ENCODE results near the gene GID8. TPM values are rescaled to one million over a fixed set of nuclear protein-coding genes. Genes with fewer than 3 reads are reported as not detected.

Gene GID8
- total RNA-seq, 4 donors from 2014 or later: 30.4 to 57.0 (median 45.1) TPM

DNA sequence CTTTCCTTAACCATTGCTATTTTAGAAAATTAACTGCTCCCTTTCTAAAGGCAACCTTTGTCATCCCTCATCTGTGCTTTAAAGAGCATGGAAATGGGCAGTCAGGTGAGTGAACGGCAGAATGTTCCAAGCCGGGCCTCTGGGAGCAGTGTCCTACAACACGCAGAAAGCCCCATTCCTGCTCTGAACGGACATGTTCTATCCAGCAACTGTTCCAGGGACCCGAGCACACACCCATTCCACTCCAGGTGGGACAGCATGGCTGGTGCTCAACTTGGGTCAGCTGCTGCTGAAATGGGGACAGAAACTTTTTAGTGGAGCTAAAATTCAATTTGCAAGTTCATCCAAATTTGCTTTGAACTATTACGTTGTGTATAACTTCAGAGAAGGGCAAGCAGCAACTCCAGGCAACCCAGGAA is 38.3 kb upstream of the GID8 start:
- 2% methylated on average over 6 of the region's 6 CpGs for WGBS
- Histone ChIP-seq H3K27me3 (no peaks in the 10 kb centered on the region), H3K9me3 (no peaks in the 10 kb centered on the region), H3K27ac (no peak overlapping the region), H3K4me1 (peaks cover 39% of the 10 kb centered on the region), H3K36me3 (peaks cover 43% of the 10 kb centered on the region), H3K4me3 (no peak overlapping the region)
- TF ChIP-seq POLR2AphosphoS5 (IDR thresholded peaks at IDR 0.05) (no peak), EP300 (IDR thresholded peaks at IDR 0.05) (no peak), CTCF (IDR thresholded peaks at IDR 0.05) (no peak), POLR2A (IDR thresholded peaks at IDR 0.05) (no peak)
- DNase-seq (ENCODE audit: low spot score in 2 of 2): peak in 1 of 2 donors; percentile 65

DNA sequence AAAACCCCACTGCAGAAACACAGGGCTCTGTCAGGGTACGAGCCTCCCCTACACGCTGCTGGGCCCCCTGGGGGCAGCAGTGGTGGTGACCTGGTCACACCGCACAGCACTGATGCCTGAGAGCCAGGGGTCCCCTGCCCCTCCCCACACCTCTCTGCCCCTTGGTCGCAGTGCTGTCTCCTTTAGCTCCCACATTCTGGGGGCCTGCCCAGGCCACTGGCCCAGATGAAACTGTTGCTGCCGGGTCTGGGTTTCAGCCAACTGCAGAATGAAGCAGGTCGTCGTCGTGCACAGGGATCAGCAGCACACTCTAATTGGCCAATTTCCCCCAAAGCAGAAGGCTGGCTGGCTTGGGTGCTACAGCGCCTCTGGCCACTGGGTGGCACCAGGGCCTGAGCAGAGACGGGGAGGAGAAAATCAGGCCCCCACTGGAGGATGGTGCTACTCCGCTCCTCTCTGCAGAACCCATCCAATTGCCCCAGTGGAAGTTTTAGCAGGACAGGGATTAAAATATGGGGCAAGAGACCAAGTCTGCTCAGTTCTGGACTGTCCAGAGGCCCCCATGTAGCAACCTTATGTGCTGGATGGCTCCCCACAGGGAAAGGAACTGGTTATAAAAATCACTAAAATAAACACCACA is 37.8 kb upstream of the GID8 start:
- Histone ChIP-seq H3K4me3 (no peak overlapping the region), H3K27ac (peak overlapping the region; percentile 40), H3K9me3 (no peaks in the 10 kb centered on the region), H3K4me1 (peaks cover 39% of the 10 kb centered on the region), H3K27me3 (no peaks in the 10 kb centered on the region), H3K36me3 (peaks cover 47% of the 10 kb centered on the region)
- DNase-seq (ENCODE audit: low spot score in 2 of 2): peak in 1 of 2 donors; percentile 88
- WGBS: 0% methylated on average over 6 of the region's 11 CpGs
- TF ChIP-seq EP300 (IDR thresholded peaks at IDR 0.05) (no peak), CTCF (IDR thresholded peaks at IDR 0.05) (peak; percentile 89 to 94), POLR2AphosphoS5 (IDR thresholded peaks at IDR 0.05) (no peak), POLR2A (IDR thresholded peaks at IDR 0.05) (no peak)

DNA sequence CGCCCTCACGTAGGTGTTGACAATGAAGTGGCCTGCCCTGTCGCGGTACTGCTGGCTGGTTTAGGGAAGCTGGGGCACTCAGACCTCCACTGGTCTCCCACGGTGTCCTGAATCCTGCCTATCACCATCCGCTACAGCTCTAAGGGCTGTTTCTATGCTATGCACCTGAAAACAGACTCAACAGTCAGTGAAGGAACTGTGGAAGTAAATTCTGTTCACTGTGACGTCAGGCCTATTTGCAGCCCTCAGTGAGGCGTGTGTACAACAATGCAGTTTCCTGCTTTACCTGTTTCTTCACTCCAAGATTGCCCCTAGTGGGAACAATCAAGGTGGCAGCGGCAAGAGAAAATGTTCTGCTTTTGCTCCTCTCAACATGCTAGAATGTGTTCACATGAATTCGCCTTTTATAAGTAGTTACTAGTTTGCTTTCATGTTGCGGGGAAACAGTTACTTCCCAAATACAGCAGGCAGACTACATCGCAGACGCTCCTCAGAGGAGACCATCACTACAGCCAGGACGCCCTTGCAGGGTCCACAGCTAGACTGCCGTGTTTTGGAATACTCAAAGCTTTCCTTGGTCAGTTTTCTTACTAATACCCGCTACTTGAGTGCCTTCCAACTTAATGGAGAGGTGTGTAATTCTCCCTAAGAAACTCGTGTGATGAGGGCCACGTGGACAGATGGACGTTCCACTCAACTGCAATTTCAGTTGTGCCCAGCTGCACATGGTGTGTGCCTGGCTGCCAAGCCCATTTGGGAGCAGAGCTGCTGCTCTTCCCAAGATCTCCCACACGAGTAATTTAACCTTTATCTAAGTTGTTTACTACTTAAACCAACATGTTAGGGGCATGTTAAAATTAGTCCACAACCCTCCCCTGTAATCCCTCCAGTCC is 37.0 kb upstream of the GID8 start:
- peak in 1 of 2 donors; percentile 51 for DNase-seq (ENCODE audit: low spot score in 2 of 2)
- no peak overlapping the region for H3K4me3 ChIP-seq
- no peak for TF ChIP-seq EP300 (IDR thresholded peaks at IDR 0.05)
- TF ChIP-seq CTCF (IDR thresholded peaks at IDR 0.05): peak; percentile 14 to 20
- TF ChIP-seq POLR2AphosphoS5 (IDR thresholded peaks at IDR 0.05): no peak
- WGBS: 47% methylated on average over 20 of the region's 20 CpGs
- H3K9me3 ChIP-seq: no peaks in the 10 kb centered on the region
- H3K36me3 ChIP-seq: peaks cover 50% of the 10 kb centered on the region
- peaks cover 39% of the 10 kb centered on the region for H3K4me1 ChIP-seq
- peak overlapping the region; percentile 40 for H3K27ac ChIP-seq
- no peaks in the 10 kb centered on the region for H3K27me3 ChIP-seq

DNA sequence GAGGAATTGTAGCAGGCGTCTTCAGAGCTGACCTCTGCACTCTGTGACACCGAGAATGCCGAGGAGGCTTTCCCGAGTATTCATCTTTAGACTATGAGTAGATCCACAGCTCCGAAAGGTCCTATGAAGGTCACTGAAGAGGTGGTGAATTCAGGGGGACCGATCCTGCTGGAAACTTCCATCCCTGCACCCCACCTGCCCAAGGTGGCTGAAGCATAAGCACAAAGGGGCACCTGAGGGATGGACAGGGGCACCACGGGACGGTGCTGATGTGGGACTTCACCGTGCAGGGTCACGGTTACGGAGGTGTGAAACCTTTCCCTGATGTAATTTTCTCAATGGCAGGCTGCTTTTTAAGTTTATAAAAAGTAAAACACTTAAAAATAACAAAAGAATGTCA is 36.1 kb upstream of the GID8 start:
- Histone ChIP-seq H3K27ac (no peak overlapping the region), H3K36me3 (peaks cover 54% of the 10 kb centered on the region)
- no peak for TF ChIP-seq CTCF (IDR thresholded peaks at IDR 0.05)
- TF ChIP-seq POLR2A (IDR thresholded peaks at IDR 0.05): no peak
- TF ChIP-seq EP300 (IDR thresholded peaks at IDR 0.05): no peak
- TF ChIP-seq POLR2AphosphoS5 (IDR thresholded peaks at IDR 0.05): no peak

More for the DNA sequence above, 36.1 kb upstream of the GID8 start:
- Histone ChIP-seq H3K9me3 (no peaks in the 10 kb centered on the region), H3K4me3 (no peak overlapping the region), H3K27me3 (no peaks in the 10 kb centered on the region), H3K4me1 (peaks cover 39% of the 10 kb centered on the region)
- DNase-seq (ENCODE audit: low spot score in 2 of 2): peak in 1 of 2 donors; percentile 31
- WGBS: 90% methylated on average over 11 of the region's 11 CpGs
